HCT116 (cell line): ENCODE measurements around the gene HIP1R. TPM values are rescaled to one million over a fixed set of nuclear protein-coding genes. Genes with fewer than 3 reads are reported as not detected.

Source experiments
- ATAC-seq: fragments of 200-7000 bp; cut with Tn5 transposase; 2 replicates; pipeline ENCODE4 v1.9.1; 2020; ENCODE audit warnings: mild to moderate bottlenecking, moderate library complexity
- BruUV-seq: library from RNA; stranded (reverse); fragments of 400-500 nt; replicated peaks from 2 replicates; lab custom pipeline; 2021; lab: Mats Ljungman, UMichigan
- CTCF ChIA-PET: fragments of 300-600 bp; sonication (Branson Sonifier 250); formaldehyde crosslinking; loops from one replicate; lab custom pipeline; 2021; ENCODE audit warnings: antibody characterized with exemption; lab: Charles Lee
- POLR2A ChIA-PET: fragments of 300-600, 350-600 bp; sonication (Branson Sonifier 250); formaldehyde crosslinking; loops from one replicate; lab custom pipeline; 2021; ENCODE audit warnings: antibody characterized with exemption; lab: Charles Lee
- RAD21 ChIA-PET, 2 experiments: fragments of 300-600 bp; sonication (Branson Sonifier 250); formaldehyde crosslinking; loops; one replicate each; lab custom pipeline; 2023; ENCODE audit warnings: low total read pairs in 2 of 2; ENCODE audit not compliant: uncharacterized antibody in 2 of 2, unreplicated experiment in 2 of 2, low non-redundant PET in 1 of 2; lab: Charles Lee
- DNase-seq: peaks from one replicate; pipeline ENCODE4 v3.0.0-alpha.2; 2010; ENCODE audit warnings: low read depth, low spot score
- H2AFZ ChIP-seq: fragments of 200-600 bp; shearing (Covaris generic), sonication (generic); 2 replicates; pipeline ENCODE4 v1.6.1; 2017; ENCODE audit warnings: low read depth, mixed run types, mixed read lengths, antibody characterized with exemption, low read length; ENCODE audit not compliant: poor library complexity, severe bottlenecking
- H3K27ac ChIP-seq: 2 replicates; pipeline ENCODE4 v1.5.1; 2012; ENCODE audit warnings: low read depth, low read length
- H3K27me3 ChIP-seq: fragments of 200-600 bp; sonication (generic); 2 replicates; pipeline ENCODE4 v1.6.1; 2016; ENCODE audit warnings: mixed run types, low read length, mixed read lengths; ENCODE audit not compliant: insufficient read depth
- H3K36me3 ChIP-seq, 2 experiments: fragments of 200-500 bp in 1 of 2; fragments of 200-600 bp in 1 of 2; sonication (Bioruptor generic) in 1 of 2; sonication (generic) in 1 of 2; 2 replicates each; pipeline versions ENCODE4 v1.5.1 to v1.6.1; 2014 to 2016; ENCODE audit warnings: low read length in 2 of 2, inconsistent platforms in 1 of 2, mixed read lengths in 1 of 2, mixed run types in 1 of 2; ENCODE audit not compliant: insufficient read depth in 2 of 2, control insufficient read depth in 1 of 2
- H3K4me1 ChIP-seq, 2 experiments: fragments of 200-600 bp in 1 of 2; sonication (generic) in 1 of 2; 2 replicates each; pipeline versions ENCODE4 v1.5.1 to v1.6.1; 2012 to 2017; ENCODE audit warnings: low read length in 2 of 2, inconsistent platforms in 1 of 2, mild to moderate bottlenecking in 1 of 2, mixed read lengths in 1 of 2, mixed run types in 1 of 2, moderate library complexity in 1 of 2; ENCODE audit not compliant: insufficient read depth in 2 of 2, control insufficient read depth in 1 of 2
- H3K4me2 ChIP-seq: fragments of 200-600 bp; sonication (generic); 2 replicates; pipeline ENCODE4 v1.6.1; 2017; ENCODE audit warnings: mixed run types, low read length, mixed read lengths
- H3K4me3 ChIP-seq, 2 experiments: fragments of 200-600 bp in 1 of 2; sonication (generic) in 1 of 2; replicated peaks in 1 of 2; 2 replicates each; pipeline ENCODE4 v1.5.1; 2011 to 2016; ENCODE audit warnings: low read length in 2 of 2, control low read depth in 1 of 2, low read depth in 1 of 2, mild to moderate bottlenecking in 1 of 2, mixed read lengths in 1 of 2, mixed run types in 1 of 2
- H3K79me2 ChIP-seq: fragments of 200-600 bp; sonication (generic); 2 replicates; pipeline ENCODE4 v1.6.1; 2017; ENCODE audit warnings: mild to moderate bottlenecking, mixed run types, low read length, moderate library complexity, mixed read lengths; ENCODE audit not compliant: insufficient read depth
- H3K9ac ChIP-seq: fragments of 200-600 bp; sonication (generic); 2 replicates; pipeline ENCODE4 v1.6.1; 2016; ENCODE audit warnings: low read length, mixed read lengths
- H3K9me2 ChIP-seq: fragments of 200-600 bp; sonication (generic), shearing (Covaris generic); 2 replicates; pipeline ENCODE4 v1.6.1; 2017; ENCODE audit warnings: mixed run types, mild to moderate bottlenecking, moderate library complexity; ENCODE audit not compliant: insufficient read depth
- H3K9me3 ChIP-seq, 2 experiments: fragments of 200-500 bp in 1 of 2; fragments of 200-600 bp in 1 of 2; sonication (Bioruptor generic) in 1 of 2; sonication (generic) in 1 of 2; 2 replicates each; pipeline ENCODE4 v1.6.1; 2014 to 2017; ENCODE audit warnings: low read length in 2 of 2, mixed read lengths in 2 of 2, inconsistent platforms in 1 of 2, low read depth in 1 of 2, mild to moderate bottlenecking in 1 of 2, mixed run types in 1 of 2, moderate library complexity in 1 of 2; ENCODE audit not compliant: control insufficient read depth in 1 of 2, insufficient read depth in 1 of 2
- H4K20me1 ChIP-seq: fragments of 200-600 bp; sonication (generic), shearing (Covaris generic); 2 replicates; pipeline ENCODE4 v1.6.1; 2017; ENCODE audit warnings: mixed run types, mild to moderate bottlenecking, moderate library complexity; ENCODE audit not compliant: insufficient read depth
- CBX3 ChIP-seq: IDR thresholded peaks from 2 replicates; pipeline ENCODE4 v1.6.1; 2012; ENCODE audit warnings: low read depth
- POLR2A ChIP-seq: IDR thresholded peaks from 2 replicates; pipeline ENCODE4 v1.7.0; 2011; ENCODE audit warnings: borderline replicate concordance; ENCODE audit not compliant: insufficient read depth, insufficient read length; ENCODE audit errors: extremely low read depth
- POLR2AphosphoS5 ChIP-seq: IDR thresholded peaks from 2 replicates; pipeline ENCODE4 v1.6.1; 2011; ENCODE audit warnings: mild to moderate bottlenecking, low read depth, low read length, moderate library complexity
- RAD21 ChIP-seq: IDR thresholded peaks from 2 replicates; pipeline ENCODE4 v1.6.1; 2012; ENCODE audit warnings: low read depth, mild to moderate bottlenecking
- SIN3A ChIP-seq: IDR thresholded peaks from 2 replicates; pipeline ENCODE4 v1.6.1; 2012; ENCODE audit warnings: low read depth
- intact Hi-C: fragments of 100-400 bp; cut with micrococcal nuclease; formaldehyde crosslinking; loops from 2 replicates; pipeline ENCODE4 v1.10.0; 2022
- total RNA-seq: library from RNA; stranded (reverse); gene quantifications from one replicate; pipeline ENCODE4 v1.2.1, GENCODE V29; 2021; ENCODE audit not compliant: unreplicated experiment
- TF ChIP-seq, protein P1 (sequence below): IDR thresholded peaks from 2 replicates; pipeline ENCODE4 v1.6.1; 2011; ENCODE audit warnings: mild to moderate bottlenecking, low read length, moderate library complexity; ENCODE audit not compliant: insufficient replicate concordance; ENCODE audit errors: extremely low read depth

Gene HIP1R
- total RNA-seq, 1 experiment from 2014 or later, result 57.8 TPM

DNA sequence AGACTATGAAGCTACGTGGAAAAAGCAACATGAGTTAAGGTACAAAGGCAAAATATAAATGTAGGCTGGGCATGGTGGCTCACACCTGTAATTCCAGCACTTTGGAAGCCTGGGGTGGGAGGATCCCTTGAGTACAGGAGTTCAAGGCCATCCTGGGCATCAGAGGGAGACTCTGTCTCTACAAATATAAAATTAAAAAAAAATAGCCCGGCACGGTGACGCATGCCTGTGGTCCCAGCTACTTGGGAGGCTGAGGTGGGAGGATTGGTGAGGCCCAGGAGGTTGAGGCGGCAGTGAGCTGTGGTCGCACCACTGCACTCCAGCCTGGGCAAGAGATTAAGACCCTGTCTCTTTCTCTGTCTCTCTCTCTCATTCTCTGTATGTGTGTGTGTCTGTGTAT, 64.6 kb downstream of the HIP1R start:
- no TSS peak for BruUV-seq
- CTCF ChIA-PET, result no interaction called here

DNA sequence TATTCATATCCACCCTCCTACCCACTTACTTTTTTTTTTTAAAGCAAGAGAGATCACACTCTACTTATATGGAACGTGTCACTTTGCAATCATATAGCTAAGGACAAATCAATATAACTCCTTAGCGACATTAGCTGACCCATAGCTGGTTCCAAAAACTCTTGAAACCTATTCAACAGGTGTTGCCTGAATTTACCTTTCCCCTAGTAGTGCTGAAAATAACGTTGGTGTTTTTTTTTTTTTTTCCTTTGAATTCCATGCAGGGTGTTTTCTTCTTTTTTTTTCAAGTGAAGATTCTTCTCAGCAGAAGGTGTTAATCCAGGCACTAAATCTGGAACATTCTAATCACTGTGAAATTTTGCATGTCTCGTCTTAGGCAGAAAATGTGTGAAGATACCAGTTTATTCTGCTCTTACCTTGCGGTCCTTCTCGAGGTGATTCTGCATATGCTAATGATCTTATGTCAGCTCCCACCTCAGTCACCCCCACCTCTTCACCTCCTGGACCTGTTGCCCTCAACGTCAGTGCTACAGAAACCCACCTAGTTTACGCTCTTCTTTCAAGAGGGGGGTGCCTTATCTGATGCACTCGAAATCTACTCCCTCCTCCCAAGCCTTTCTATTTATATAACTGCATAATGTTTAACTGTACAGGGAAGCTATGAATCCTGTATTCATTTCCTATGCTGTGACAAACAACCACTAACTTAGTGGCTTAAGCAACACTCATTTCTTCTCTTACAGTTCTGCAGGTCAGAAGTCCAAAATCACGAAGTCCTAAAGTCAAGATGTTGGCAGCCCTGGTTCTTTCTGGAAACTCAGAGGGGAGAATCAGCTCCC, 67.8 kb downstream of the HIP1R start:
- Histone ChIP-seq H3K4me3 (no peak overlapping the region), H3K79me2 (no peaks in the 10 kb centered on the region), H3K9ac (no peak overlapping the region), H3K36me3 (no peaks in the 10 kb centered on the region), H3K27me3 (no peaks in the 10 kb centered on the region), H2AFZ (no peak overlapping the region), H3K9me2 (no peaks in the 10 kb centered on the region), H3K4me1 (peaks cover 0 to 12% of the 10 kb centered on the region in 2 experiments; a peak in 3 of 4 replicates), H3K27ac (no peak overlapping the region), H3K4me2 (no peak overlapping the region), H4K20me1 (no peaks in the 10 kb centered on the region), H3K9me3 (no peaks in the 10 kb centered on the region)
- ChIA-PET POLR2A (no interaction called here), CTCF (interaction anchor here (1.5 kb wide), 1 partner anchor 11 kb away, joined by 3 read pairs; no protein-coding TSS in a partner anchor), RAD21 (no interaction called here)
- DNase-seq (no peak), ATAC-seq (no peak)
- TF ChIP-seq SIN3A, result no peak
- BruUV-seq, result no TSS peak
- intact Hi-C loops, result no loop called here

More for the DNA sequence above, 64.6 kb downstream of the HIP1R start:
- H3K9ac ChIP-seq, result no peak overlapping the region
- H3K4me3 ChIP-seq, result no peak overlapping the region
- DNase-seq (no peak), ATAC-seq (no peak)
- H3K4me1 ChIP-seq, result peaks cover 0 to 19% of the 10 kb centered on the region in 2 experiments; a peak in 3 of 4 replicates
- H3K27me3 ChIP-seq, result no peaks in the 10 kb centered on the region
- intact Hi-C loops, result no loop called here
- no peak overlapping the region for H3K4me2 ChIP-seq
- no peaks in the 10 kb centered on the region for H4K20me1 ChIP-seq
- no peaks in the 10 kb centered on the region for H3K9me2 ChIP-seq
- RAD21 ChIA-PET, result no interaction called here
- no peaks in the 10 kb centered on the region for H3K36me3 ChIP-seq
- H3K79me2 ChIP-seq, result peaks cover 10% of the 10 kb centered on the region
- H3K27ac ChIP-seq, result no peak overlapping the region
- POLR2A ChIA-PET, result no interaction called here
- no peak for TF ChIP-seq POLR2A
- TF ChIP-seq, protein P1, sequence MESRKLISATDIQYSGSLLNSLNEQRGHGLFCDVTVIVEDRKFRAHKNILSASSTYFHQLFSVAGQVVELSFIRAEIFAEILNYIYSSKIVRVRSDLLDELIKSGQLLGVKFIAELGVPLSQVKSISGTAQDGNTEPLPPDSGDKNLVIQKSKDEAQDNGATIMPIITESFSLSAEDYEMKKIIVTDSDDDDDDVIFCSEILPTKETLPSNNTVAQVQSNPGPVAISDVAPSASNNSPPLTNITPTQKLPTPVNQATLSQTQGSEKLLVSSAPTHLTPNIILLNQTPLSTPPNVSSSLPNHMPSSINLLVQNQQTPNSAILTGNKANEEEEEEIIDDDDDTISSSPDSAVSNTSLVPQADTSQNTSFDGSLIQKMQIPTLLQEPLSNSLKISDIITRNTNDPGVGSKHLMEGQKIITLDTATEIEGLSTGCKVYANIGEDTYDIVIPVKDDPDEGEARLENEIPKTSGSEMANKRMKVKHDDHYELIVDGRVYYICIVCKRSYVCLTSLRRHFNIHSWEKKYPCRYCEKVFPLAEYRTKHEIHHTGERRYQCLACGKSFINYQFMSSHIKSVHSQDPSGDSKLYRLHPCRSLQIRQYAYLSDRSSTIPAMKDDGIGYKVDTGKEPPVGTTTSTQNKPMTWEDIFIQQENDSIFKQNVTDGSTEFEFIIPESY, result no peak
- TF ChIP-seq RAD21, result no peak
- TF ChIP-seq CBX3, result no peak
- TF ChIP-seq POLR2AphosphoS5, result no peak
- H2AFZ ChIP-seq, result no peak overlapping the region
- H3K9me3 ChIP-seq, result no peaks in the 10 kb centered on the region
